GM18870 (cell line): ENCODE measurements around the gene PNPLA6.
A peak's percentile ranks its signal among the peaks of the same experiment; 100 is the strongest.

Source experiments
- ATAC-seq: cut with Tn5 transposase; IDR thresholded peaks from one replicate; pipeline ENCODE4 v1.9.1; 2021; ENCODE audit warnings: moderate library complexity; ENCODE audit not compliant: unreplicated experiment

Gene PNPLA6

DNA sequence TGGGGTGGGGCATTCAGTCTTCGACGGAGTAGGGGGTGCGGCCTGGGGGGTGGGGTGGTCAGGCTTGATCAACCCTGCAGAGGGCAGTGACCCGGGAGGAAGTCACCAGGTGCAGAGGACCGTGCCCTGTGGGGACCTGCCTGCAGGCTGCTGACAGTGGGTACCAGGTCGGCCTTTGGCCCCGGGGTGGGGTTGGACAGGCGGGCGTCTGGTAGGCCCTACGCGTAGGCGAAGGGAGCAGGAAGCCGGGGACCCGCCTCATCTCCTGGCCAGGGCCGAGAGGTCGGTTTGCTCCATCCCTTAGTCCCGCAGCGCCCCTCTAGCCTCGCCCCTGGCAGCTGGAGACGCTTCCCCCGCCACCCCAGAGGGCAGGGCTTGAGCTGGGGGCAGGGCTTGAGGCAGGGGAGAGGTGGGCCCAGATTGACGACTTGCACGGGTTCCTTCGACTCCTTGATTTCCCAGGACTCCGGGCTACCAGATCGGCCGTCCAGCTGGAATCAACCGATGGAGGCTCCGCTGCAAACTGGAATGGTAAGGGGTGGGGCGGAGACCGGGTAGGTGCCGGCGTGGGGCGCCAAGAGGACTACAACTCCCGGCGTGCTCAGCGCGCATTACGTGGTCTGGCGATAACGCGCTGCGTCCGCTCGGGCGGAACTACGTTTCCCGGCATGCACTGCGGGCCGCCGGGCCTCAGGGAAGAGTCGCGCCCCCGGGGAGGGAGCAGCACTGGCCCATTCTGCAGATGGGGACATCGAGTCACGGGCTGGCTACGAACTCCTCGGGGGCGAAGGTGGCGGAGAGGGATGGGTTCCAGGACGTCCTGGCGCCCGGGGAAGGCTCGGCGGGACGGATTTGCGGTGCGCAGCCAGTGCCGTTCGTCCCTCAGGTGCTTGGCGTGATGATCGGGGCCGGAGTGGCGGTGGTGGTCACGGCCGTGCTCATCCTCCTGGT lies at the start of gene PNPLA6:
PNPLA6 (plus strand) TSS at position 671 of the 951 bp plus-strand sequence; CDS start at position 743, 72 bp downstream.
- ATAC-seq: peak; percentile 62

- no peak for ATAC-seq
These were observed 48.6 kb upstream of the PNPLA6 start for GRCh38 chr19:7486923-7487322.

- no peak for ATAC-seq
These were observed 46.7 kb upstream of the PNPLA6 start, which contains the start of gene PEX11G for GRCh38 chr19:7488736-7489353. Gene PEX11G, minus strand, starts transcription at chr19:7489035. Its CDS starts 25 bp downstream, at chr19:7489010.

DNA sequence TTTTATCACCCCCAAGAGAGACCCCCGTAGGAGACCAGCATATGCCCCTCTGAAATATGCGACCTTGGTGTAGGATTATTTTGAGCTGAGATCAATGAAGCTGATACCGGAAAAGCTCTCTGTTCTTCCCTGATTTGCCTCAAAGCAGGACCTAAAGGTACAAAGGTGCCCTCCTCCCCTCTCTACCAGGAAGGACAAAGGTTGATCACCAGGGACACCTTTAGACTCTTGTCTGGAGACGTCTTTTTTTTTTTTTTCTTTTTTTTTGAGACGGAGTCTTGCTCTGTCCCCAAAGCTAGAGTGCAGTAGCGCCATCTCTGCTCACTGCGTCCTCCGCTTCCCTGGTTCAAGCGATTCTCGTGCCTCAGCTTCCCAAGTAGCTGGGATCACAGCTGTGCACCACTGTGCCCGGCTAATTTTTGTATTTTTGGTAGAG lies 45.9 kb upstream of the PNPLA6 start:
- ATAC-seq: no peak

GRCh38 chr19:7492142-7492541 lies 43.4 kb upstream of the PNPLA6 start:
- ATAC-seq: no peak

GRCh38 chr19:7492558-7492957 lies 43.0 kb upstream of the PNPLA6 start:
- ATAC-seq: no peak

DNA sequence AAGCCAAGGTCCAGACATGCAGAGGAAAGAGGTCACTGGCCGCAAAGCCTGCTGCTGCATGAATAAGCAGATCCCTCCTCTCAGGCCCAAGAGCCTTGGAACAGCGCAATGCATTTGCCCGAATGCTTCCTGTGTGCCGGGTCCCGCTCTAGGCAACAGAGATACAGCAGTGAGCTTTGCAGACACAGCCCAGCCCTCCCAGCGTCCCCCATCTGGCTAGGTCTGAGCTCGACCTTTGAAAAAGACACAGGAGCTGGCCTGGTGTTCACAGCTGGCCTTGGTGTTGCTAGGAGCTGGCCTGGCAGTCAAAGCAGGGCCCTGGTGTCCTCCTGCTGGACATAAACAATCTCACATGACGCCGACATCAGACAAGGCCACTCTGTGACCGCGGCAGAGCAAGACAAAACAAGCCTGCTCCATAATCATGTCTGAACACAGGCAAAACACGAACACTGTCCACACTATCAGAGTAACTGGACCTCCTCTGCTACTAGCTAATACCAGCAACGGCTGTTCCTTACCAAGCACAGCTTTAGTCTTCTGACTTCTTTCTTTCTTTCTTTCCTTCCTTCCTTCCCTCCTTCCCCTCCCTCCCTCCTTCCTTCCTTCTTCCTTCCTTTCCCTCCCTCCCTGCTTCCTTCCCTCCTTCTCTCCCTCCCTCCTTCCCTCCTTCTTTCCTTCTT lies 41.0 kb upstream of the PNPLA6 start:
- no peak for ATAC-seq

DNA sequence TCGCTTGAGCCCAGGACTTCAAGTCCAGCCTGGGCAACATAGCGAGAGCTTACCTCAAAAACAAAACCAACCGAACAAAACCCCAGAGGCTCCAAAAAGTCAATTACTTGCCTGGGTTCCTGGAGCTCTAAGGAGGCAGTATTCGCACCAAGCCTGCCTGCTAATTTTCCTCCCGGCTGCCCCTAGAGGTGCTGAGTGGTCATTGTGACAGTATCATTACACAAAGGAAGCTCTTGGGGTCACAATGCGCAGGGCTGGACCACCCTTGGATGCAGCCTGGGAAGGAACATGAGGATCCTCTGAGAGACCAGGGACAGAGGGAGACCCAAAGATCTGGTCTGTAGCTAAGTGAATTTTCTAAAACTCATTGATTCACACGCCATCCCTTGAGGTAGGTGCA lies 38.2 kb upstream of the PNPLA6 start:
- no peak for ATAC-seq

GRCh38 chr19:7500811-7501450 lies 34.6 kb upstream of the PNPLA6 start:
- ATAC-seq: no peak

- ATAC-seq: no peak
These were observed 33.0 kb upstream of the PNPLA6 start for GRCh38 chr19:7502552-7502951.

GRCh38 chr19:7504684-7505083 lies 30.8 kb upstream of the PNPLA6 start:
- no peak for ATAC-seq

DNA sequence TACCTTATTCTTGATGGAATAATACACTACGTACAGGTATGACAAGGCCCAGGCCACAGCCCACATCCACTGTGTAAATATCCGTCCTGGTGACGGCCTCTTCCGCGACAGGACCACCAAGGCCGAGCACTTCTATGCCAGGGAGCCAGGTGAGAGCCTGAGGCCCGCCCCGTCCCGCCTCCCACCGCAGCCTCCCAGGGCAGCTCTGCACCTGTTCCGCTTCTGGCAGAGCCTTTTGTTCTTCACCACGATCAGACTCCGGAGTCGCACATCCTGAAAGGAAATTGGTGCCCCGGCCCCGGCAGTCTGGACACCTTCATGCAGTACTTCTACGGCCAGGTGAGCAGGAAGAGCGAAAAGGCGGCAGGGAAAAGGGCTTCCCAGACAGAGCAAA lies 30.2 kb upstream of the PNPLA6 start:
- ATAC-seq: no peak

GRCh38 chr19:7505682-7506384 lies 29.7 kb upstream of the PNPLA6 start:
- no peak for ATAC-seq

DNA sequence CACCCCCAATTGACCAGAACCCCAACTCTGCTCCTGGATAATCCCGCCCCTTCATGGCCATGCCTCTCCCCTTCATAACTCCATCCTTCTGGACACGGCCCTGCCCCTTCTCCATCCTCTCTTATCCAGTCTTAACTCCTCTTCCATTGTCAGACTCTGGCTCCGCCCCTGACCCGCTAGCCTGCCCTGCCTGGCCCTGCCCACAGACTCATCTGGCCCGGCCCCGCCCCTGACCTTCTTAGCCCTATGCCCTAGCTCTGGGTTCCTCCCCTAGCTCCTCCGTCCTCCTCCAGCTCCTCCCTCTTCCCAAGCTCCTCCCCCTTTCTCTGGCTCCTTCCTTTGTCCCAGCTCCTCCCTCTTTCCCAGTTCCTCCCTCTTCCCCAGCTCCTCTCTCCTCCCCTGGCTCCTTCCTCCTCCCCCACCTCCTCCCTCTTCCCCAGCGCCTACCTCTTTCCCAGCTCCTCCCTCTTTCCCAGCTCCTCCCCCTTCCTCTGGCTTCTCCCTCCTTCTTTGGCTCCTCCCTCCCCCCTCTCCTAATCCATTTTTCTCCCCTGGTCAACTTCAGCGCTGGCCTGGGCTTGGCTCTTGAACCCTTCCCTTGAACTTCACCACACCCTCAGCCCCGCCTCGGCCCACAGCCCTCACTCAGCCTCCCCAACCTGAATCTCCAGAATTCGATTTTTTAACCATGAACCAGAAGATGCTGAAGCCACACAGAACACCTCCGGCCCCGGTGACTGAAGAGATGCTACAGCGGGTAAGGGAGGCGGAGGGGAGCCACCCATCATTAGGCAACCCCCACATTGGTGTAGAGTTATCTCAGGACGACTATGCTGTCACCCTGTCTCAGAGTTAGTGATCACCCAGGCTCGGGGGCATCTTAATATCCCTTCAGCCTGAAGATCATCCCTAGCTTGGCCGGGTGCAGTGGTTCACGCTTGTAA lies 28.9 kb upstream of the PNPLA6 start:
- ATAC-seq: no peak

- ATAC-seq: no peak
These were observed 27.6 kb upstream of the PNPLA6 start for GRCh38 chr19:7507884-7508283.

GRCh38 chr19:7509625-7510024 lies 25.9 kb upstream of the PNPLA6 start:
- ATAC-seq: no peak

DNA sequence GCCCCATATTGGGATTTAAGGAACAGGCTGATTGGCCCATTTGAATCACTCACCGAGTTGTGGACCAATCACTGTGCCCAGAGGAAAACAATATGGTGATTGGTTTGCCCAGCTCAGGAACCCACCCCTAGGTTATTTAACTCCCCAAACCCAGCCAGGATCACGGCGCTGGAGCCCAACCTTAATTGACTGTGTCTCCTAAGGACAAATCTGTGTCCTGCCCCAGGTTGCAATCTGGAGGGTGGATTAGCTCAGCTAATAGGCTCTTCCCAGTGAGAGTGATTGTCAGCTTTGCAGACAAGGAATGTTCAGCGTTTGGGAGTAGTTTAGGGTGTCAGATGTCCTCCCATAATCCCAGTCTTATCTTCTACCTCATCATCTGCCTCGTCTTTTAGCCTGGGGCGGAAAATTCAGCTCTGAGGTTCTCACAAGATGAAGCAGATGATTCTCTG lies 23.1 kb upstream of the PNPLA6 start:
- no peak for ATAC-seq

GRCh38 chr19:7513809-7514642 lies 21.5 kb upstream of the PNPLA6 start:
- no peak for ATAC-seq
